HepG2 (cell line): ENCODE data around the gene IL18R1. TPM values are rescaled to one million over a fixed set of nuclear protein-coding genes. Genes with fewer than 3 reads are reported as not detected.

Experiments
- ATAC-seq: fragments of 200-7000 bp; cut with Tn5 transposase; 3 replicates; pipeline ENCODE4 v1.9.1; 2020; ENCODE audit warnings: mild to moderate bottlenecking, moderate library complexity
- BruUV-seq: library from RNA; stranded (reverse); fragments of 400-500 nt; replicated peaks from 2 replicates; lab custom pipeline; 2021; lab: Mats Ljungman, UMichigan
- CTCF ChIA-PET: fragments of 300-600 bp; formaldehyde crosslinking; extraction: SDS; loops from one replicate; lab custom pipeline; 2021; ENCODE audit warnings: low total read pairs, inconsistent platforms, low intra/inter-chr PET ratio; lab: Yijun Ruan, JAX
- POLR2A ChIA-PET: fragments of 350-600 bp; sonication (Branson Sonifier 250); formaldehyde crosslinking; loops from one replicate; lab custom pipeline; 2020; ENCODE audit warnings: antibody characterized with exemption, inconsistent platforms; lab: Yijun Ruan, JAX
- DNase-seq: peaks from one replicate; pipeline ENCODE4 v3.0.0-alpha.2; 2015; ENCODE audit warnings: low spot score
- FAIRE-seq: peaks from 3 replicates; lab custom pipeline; 2011; peaks lifted over from hg19 to GRCh38; lab: Jason Lieb, UNC
- H2AFZ ChIP-seq: one replicate; pipeline ENCODE4 v1.6.1; 2011; ENCODE audit warnings: low read length, inconsistent platforms
- H3K27ac ChIP-seq: fragments of 300-600 bp; 3 replicates; pipeline ENCODE4 v1.8.0; 2011; ENCODE audit warnings: mixed run types, mild to moderate bottlenecking, mixed read lengths, low read length, inconsistent platforms; ENCODE audit not compliant: insufficient read depth; ENCODE audit errors: extremely low read length
- H3K27me3 ChIP-seq, 2 experiments: fragments of 200-600 bp in 1 of 2; 2 replicates in 1 of 2; 3 replicates in 1 of 2; pipeline versions ENCODE4 v1.6.0 to v1.8.0; 2011; ENCODE audit warnings: low read length in 2 of 2, mild to moderate bottlenecking in 2 of 2, moderate library complexity in 2 of 2, inconsistent platforms in 1 of 2; ENCODE audit not compliant: insufficient read depth in 2 of 2, control insufficient read depth in 1 of 2
- H3K36me3 ChIP-seq, 2 experiments: fragments of 200-600 bp in 1 of 2; replicated peaks in 1 of 2; 2 replicates in 1 of 2; 3 replicates in 1 of 2; pipeline versions ENCODE4 v1.5.1 to v1.8.0; 2011; ENCODE audit warnings: low read length in 2 of 2, inconsistent platforms in 1 of 2; ENCODE audit not compliant: insufficient read depth in 2 of 2, control insufficient read depth in 1 of 2
- H3K4me1 ChIP-seq: 2 replicates; pipeline ENCODE4 v1.5.1; 2012; ENCODE audit warnings: low read length, inconsistent platforms; ENCODE audit not compliant: insufficient read depth
- H3K4me2 ChIP-seq: 2 replicates; pipeline ENCODE4 v1.6.0; 2011; ENCODE audit warnings: low read depth, low read length, inconsistent platforms
- H3K4me3 ChIP-seq, 3 experiments: fragments of 200-600 bp in 1 of 3; sonication (generic), shearing (Covaris generic) in 1 of 3; replicated peaks in 1 of 3; 2 replicates each; pipeline ENCODE4 v1.5.1; 2011 to 2016; ENCODE audit warnings: low read length in 3 of 3, inconsistent platforms in 2 of 3, low read depth in 2 of 3, mild to moderate bottlenecking in 2 of 3, control low read depth in 1 of 3, mixed read lengths in 1 of 3; ENCODE audit not compliant: insufficient read depth in 1 of 3
- H3K79me2 ChIP-seq: one replicate; pipeline ENCODE4 v1.6.1; 2011; ENCODE audit warnings: low read length, inconsistent platforms; ENCODE audit not compliant: insufficient read depth
- H3K9ac ChIP-seq: 2 replicates; pipeline ENCODE4 v1.6.0; 2011; ENCODE audit warnings: mild to moderate bottlenecking, low read depth, low read length, inconsistent platforms; ENCODE audit not compliant: insufficient read depth
- H3K9me3 ChIP-seq: 2 replicates; pipeline ENCODE4 v1.5.1; 2012; ENCODE audit warnings: mild to moderate bottlenecking, low read length
- H4K20me1 ChIP-seq: 2 replicates; pipeline ENCODE4 v1.6.0; 2011; ENCODE audit warnings: inconsistent platforms, mild to moderate bottlenecking, low read length, moderate library complexity; ENCODE audit not compliant: insufficient read depth
- E2F1 ChIP-seq: sonication (generic); formaldehyde crosslinking; IDR thresholded peaks from 2 replicates; pipeline ENCODE4 v1.5.0; 2020; ENCODE audit warnings: missing genetic modification reagents
- GLI4 ChIP-seq: sonication (generic); formaldehyde crosslinking; IDR thresholded peaks from 2 replicates; pipeline ENCODE4 v1.5.1; 2020; ENCODE audit warnings: missing genetic modification reagents, mild to moderate bottlenecking, moderate library complexity, borderline replicate concordance
- KDM5B ChIP-seq: sonication (generic); formaldehyde crosslinking; IDR thresholded peaks from 2 replicates; pipeline ENCODE4 v1.4.0; 2020; ENCODE audit warnings: missing genetic modification reagents, mild to moderate bottlenecking, borderline replicate concordance
- NFRKB ChIP-seq: fragments of 450-650 bp; IDR thresholded peaks from 2 replicates; pipeline ENCODE4 v1.6.1; 2017
- NR2F2 ChIP-seq: IDR thresholded peaks from 2 replicates; pipeline ENCODE4 v1.6.1; 2012; ENCODE audit warnings: low read depth, inconsistent platforms, borderline replicate concordance
- PHF8 ChIP-seq: sonication (generic); formaldehyde crosslinking; IDR thresholded peaks from 2 replicates; pipeline ENCODE4 v1.5.0; 2020; ENCODE audit warnings: missing genetic modification reagents
- TP53 ChIP-seq: sonication (generic); formaldehyde crosslinking; conservative IDR thresholded peaks from 2 replicates; pipeline ENCODE4 v1.4.0; 2020; ENCODE audit warnings: missing genetic modification reagents
- ZFYVE20 ChIP-seq: sonication (generic); formaldehyde crosslinking; IDR thresholded peaks from 2 replicates; pipeline ENCODE4 v1.8.0; 2023; ENCODE audit warnings: low read depth, mild to moderate bottlenecking, moderate library complexity, missing genetic modification reagents, borderline replicate concordance
- ZNF143 ChIP-seq: sonication (generic); formaldehyde crosslinking; IDR thresholded peaks from 2 replicates; pipeline ENCODE4 v1.4.0; 2020; ENCODE audit warnings: missing genetic modification reagents
- ZNF207 ChIP-seq: fragments of 450-650 bp; IDR thresholded peaks from 2 replicates; pipeline ENCODE4 v1.6.1; 2016; ENCODE audit warnings: antibody characterized with exemption, borderline replicate concordance
- ZNF251 ChIP-seq: sonication (generic); formaldehyde crosslinking; IDR thresholded peaks from 2 replicates; pipeline ENCODE4 v1.9.0; 2021; ENCODE audit warnings: mild to moderate bottlenecking, missing genetic modification reagents
- ZNF619 ChIP-seq: sonication (generic); formaldehyde crosslinking; IDR thresholded peaks from 2 replicates; pipeline ENCODE4 v1.4.0; 2020; ENCODE audit warnings: mild to moderate bottlenecking, missing genetic modification reagents
- ZSCAN5A ChIP-seq: sonication (generic); formaldehyde crosslinking; IDR thresholded peaks from 2 replicates; pipeline ENCODE4 v1.8.0; 2022; ENCODE audit warnings: mild to moderate bottlenecking, missing genetic modification reagents, borderline replicate concordance
- WGBS: methylation state at CpG from one replicate; pipeline ENCODE4 v1.1.6; 2017; ENCODE audit warnings: low lambda C conversion rate; 5-methylcytosine and 5-hydroxymethylcytosine counted together
- in situ Hi-C: cut with HindIII; loops from 2 replicates; pipeline ENCODE4 v1.10.0; 2017; ENCODE audit warnings: low pct_unique_long_range_greater_than_20kb; ENCODE audit not compliant: extremely low pct_ligation_motif_present
- intact Hi-C: fragments of 100-400 bp; cut with micrococcal nuclease; formaldehyde crosslinking; loops from one replicate; pipeline ENCODE4 v1.10.0; 2022; ENCODE audit not compliant: unreplicated experiment
- polyA plus RNA-seq, 8 experiments: library from polyadenylated mRNA; depleted of rRNA in 3 of 8; stranded (reverse) in 7 of 8; unstranded in 1 of 8; fragments of >200 nt; fragmentation: Illumina TruSeq in 4 of 8; extraction: Trizol in 4 of 8; gene quantifications; 2 replicates each; pipeline versions ENCODE4 v1.2.1 to v1.2.3, GENCODE V29; 2011 to 2016; ENCODE audit warnings: low read depth in 4 of 8, missing spikeins in 1 of 8, mixed read lengths in 1 of 8; ENCODE audit not compliant: insufficient read depth in 1 of 8
- total RNA-seq, 5 experiments: library from RNA; depleted of rRNA; stranded (reverse); fragments of >200 nt; fragmentation: Illumina TruSeq; extraction: Trizol; gene quantifications; 2 replicates each; pipeline ENCODE4 v1.2.3, GENCODE V29; 2016; ENCODE audit warnings: low read depth in 1 of 5
- TF ChIP-seq, protein P1 (sequence below): sonication (generic); formaldehyde crosslinking; IDR thresholded peaks from 2 replicates; pipeline ENCODE4 v1.5.0; 2020; ENCODE audit warnings: mild to moderate bottlenecking, missing genetic modification reagents
- TF ChIP-seq, protein P2 (sequence below): fragments of 450-650 bp; IDR thresholded peaks from 2 replicates; pipeline ENCODE4 v1.6.1; 2017; ENCODE audit warnings: mild to moderate bottlenecking

The IL18R1 gene
- total and polyA plus RNA-seq, 2 of the 13 experiments (the other 11 are each of a cell fraction or from before 2014, with no cell fraction given), result 0.01 to 0.04 TPM

DNA sequence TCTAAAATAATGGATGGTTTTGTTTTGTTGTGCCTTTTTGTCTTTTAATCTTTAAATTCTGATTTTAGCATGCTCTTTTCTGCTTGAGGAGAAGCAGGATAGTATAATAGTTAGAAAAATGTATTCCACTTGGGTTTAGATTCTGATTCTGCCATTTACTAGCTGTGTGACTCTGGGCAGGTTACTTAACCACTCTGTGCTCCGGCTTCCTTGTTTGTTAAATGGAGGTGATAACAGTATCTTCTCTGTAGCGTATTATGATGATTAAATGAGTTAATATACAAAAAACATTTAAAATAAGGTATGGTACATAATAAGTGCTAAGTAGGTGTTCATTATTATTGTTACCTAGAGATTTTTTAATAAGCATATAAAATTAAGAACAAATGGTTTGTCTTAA, 40.4 kb downstream of the IL18R1 start (continued):
- TF ChIP-seq E2F1 (no peak), KDM5B (CRISPR knock-in tag) (no peak), GLI4 (CRISPR knock-in tag) (no peak)

- in situ Hi-C loops (no loop called here), intact Hi-C loops (no loop called here)
- H2AFZ ChIP-seq, result no peak overlapping the region
- H3K9me3 ChIP-seq, result no peaks in the 10 kb centered on the region
- no peak for DNase-seq
- FAIRE-seq, result no peak
- no peak overlapping the region for H3K4me2 ChIP-seq
- no peak for ATAC-seq
- no peaks in the 10 kb centered on the region for H4K20me1 ChIP-seq
- no peak overlapping the region for H3K27ac ChIP-seq
- ChIA-PET CTCF (no interaction called here), POLR2A (no interaction called here)
- H3K4me3 ChIP-seq, result no peak overlapping the region
- no peaks in the 10 kb centered on the region for H3K4me1 ChIP-seq
- no peaks in the 10 kb centered on the region for H3K79me2 ChIP-seq
- WGBS, result 37% methylated on average over 6 of the region's 6 CpGs
- no peaks in the 10 kb centered on the region for H3K36me3 ChIP-seq
- H3K9ac ChIP-seq, result no peak overlapping the region
- no TSS peak for BruUV-seq
- no peaks in the 10 kb centered on the region for H3K27me3 ChIP-seq
- TF ChIP-seq NR2F2 (no peak), ZNF251 (CRISPR knock-in tag) (no peak), ZSCAN5A (CRISPR knock-in tag) (no peak), TP53 (CRISPR knock-in tag) (no peak), ZNF619 (no peak), ZNF207 (no peak), NFRKB (no peak), ZNF143 (CRISPR knock-in tag) (no peak), PHF8 (CRISPR knock-in tag) (no peak), ZFYVE20 (CRISPR knock-in tag) (no peak)
- TF ChIP-seq, protein P1, sequence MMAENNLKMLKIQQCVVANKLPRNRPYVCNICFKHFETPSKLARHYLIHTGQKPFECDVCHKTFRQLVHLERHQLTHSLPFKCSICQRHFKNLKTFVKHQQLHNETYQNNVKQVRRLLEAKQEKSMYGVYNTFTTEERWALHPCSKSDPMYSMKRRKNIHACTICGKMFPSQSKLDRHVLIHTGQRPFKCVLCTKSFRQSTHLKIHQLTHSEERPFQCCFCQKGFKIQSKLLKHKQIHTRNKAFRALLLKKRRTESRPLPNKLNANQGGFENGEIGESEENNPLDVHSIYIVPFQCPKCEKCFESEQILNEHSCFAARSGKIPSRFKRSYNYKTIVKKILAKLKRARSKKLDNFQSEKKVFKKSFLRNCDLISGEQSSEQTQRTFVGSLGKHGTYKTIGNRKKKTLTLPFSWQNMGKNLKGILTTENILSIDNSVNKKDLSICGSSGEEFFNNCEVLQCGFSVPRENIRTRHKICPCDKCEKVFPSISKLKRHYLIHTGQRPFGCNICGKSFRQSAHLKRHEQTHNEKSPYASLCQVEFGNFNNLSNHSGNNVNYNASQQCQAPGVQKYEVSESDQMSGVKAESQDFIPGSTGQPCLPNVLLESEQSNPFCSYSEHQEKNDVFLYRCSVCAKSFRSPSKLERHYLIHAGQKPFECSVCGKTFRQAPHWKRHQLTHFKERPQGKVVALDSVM (CRISPR knock-in tag), result no peak
- TF ChIP-seq, protein P2, sequence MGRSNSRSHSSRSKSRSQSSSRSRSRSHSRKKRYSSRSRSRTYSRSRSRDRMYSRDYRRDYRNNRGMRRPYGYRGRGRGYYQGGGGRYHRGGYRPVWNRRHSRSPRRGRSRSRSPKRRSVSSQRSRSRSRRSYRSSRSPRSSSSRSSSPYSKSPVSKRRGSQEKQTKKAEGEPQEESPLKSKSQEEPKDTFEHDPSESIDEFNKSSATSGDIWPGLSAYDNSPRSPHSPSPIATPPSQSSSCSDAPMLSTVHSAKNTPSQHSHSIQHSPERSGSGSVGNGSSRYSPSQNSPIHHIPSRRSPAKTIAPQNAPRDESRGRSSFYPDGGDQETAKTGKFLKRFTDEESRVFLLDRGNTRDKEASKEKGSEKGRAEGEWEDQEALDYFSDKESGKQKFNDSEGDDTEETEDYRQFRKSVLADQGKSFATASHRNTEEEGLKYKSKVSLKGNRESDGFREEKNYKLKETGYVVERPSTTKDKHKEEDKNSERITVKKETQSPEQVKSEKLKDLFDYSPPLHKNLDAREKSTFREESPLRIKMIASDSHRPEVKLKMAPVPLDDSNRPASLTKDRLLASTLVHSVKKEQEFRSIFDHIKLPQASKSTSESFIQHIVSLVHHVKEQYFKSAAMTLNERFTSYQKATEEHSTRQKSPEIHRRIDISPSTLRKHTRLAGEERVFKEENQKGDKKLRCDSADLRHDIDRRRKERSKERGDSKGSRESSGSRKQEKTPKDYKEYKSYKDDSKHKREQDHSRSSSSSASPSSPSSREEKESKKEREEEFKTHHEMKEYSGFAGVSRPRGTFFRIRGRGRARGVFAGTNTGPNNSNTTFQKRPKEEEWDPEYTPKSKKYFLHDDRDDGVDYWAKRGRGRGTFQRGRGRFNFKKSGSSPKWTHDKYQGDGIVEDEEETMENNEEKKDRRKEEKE, result no peak
These were observed 41.6 kb downstream of the IL18R1 start for GRCh38 chr2:102397209-102397608.
